ENCODE measurements around the gene SLC8A3. TPM values are rescaled to one million over a fixed set of nuclear protein-coding genes. Genes with fewer than 3 reads are reported as not detected.

The SLC8A3 gene
- total RNA-seq, 1 experiment from 2014 or later = 0.13 TPM

GRCh38 chr14:70043001-70043400 lies 145.8 kb downstream of the SLC8A3 start:
- no peak overlapping the region for H2AK5ac ChIP-seq (ENCODE audit: insufficient read length, low read length)
- Mint-ChIP-seq H3K27ac (no peak overlapping the region), H3K4me3 (no peak overlapping the region), H3K36me3 (ENCODE audit: insufficient read depth in 1 of 3, low read depth in 3 of 3) (no peaks in the 10 kb centered on the region), H3K27me3 (ENCODE audit: low read depth) (peaks cover 5% of the 10 kb centered on the region), H3K9me3 (no peaks in the 10 kb centered on the region), H3K4me1 (no peaks in the 10 kb centered on the region; a peak in 1 of 4 replicates)
- no peak overlapping the region for H2BK15ac ChIP-seq (ENCODE audit: low read depth, low read length)
- H4K5ac ChIP-seq (ENCODE audit: insufficient read length, low read depth, low read length) = no peak overlapping the region
- TF ChIP-seq, protein P1, sequence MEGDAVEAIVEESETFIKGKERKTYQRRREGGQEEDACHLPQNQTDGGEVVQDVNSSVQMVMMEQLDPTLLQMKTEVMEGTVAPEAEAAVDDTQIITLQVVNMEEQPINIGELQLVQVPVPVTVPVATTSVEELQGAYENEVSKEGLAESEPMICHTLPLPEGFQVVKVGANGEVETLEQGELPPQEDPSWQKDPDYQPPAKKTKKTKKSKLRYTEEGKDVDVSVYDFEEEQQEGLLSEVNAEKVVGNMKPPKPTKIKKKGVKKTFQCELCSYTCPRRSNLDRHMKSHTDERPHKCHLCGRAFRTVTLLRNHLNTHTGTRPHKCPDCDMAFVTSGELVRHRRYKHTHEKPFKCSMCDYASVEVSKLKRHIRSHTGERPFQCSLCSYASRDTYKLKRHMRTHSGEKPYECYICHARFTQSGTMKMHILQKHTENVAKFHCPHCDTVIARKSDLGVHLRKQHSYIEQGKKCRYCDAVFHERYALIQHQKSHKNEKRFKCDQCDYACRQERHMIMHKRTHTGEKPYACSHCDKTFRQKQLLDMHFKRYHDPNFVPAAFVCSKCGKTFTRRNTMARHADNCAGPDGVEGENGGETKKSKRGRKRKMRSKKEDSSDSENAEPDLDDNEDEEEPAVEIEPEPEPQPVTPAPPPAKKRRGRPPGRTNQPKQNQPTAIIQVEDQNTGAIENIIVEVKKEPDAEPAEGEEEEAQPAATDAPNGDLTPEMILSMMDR (conservative IDR thresholded peaks at IDR 0.05) = no peak
- no peaks in the 10 kb centered on the region for H4K20me1 ChIP-seq (ENCODE audit: control insufficient read depth, insufficient read depth, insufficient read length)
- H3K4ac ChIP-seq (ENCODE audit: low read depth, low read length) = no peak overlapping the region
- WGBS (ENCODE audit: extremely low coverage, insufficient read length, low lambda C conversion rate) = no CpG with 5 or more reads among the region's 2 CpGs
- H3K79me2 ChIP-seq (ENCODE audit: insufficient read depth, low read length) = no peaks in the 10 kb centered on the region
- H3K18ac ChIP-seq (ENCODE audit: insufficient read length, low read depth, low read length) = no peak overlapping the region
- no peak overlapping the region for H2BK5ac ChIP-seq (ENCODE audit: insufficient read length, low read length)
- H4K91ac ChIP-seq (ENCODE audit: insufficient read length, low read depth, low read length) = no peak overlapping the region
- no peaks in the 10 kb centered on the region for H3K79me1 ChIP-seq (ENCODE audit: insufficient read depth, low read depth, low read length, poor library complexity, severe bottlenecking)
- H3K23ac ChIP-seq (ENCODE audit: insufficient read length, low read depth, low read length) = no peak overlapping the region
- H3K4me1 ChIP-seq (ENCODE audit: insufficient read depth, low read length) = no peaks in the 10 kb centered on the region
- no peak overlapping the region for H3K9ac ChIP-seq (ENCODE audit: extremely low read depth, insufficient read length, low read length)
- no peak overlapping the region for H2AFZ ChIP-seq (ENCODE audit: low read length)
- no peak overlapping the region for H3K56ac ChIP-seq (ENCODE audit: insufficient read length, low read depth, low read length)
- no peaks in the 10 kb centered on the region for H3K9me3 ChIP-seq (ENCODE audit: control insufficient read depth, low read depth, low read length)
- no peaks in the 10 kb centered on the region for H3K23me2 ChIP-seq (ENCODE audit: insufficient read length, low read depth, low read length, poor library complexity, severe bottlenecking)
- DNase-seq = no peak
- H4K8ac ChIP-seq (replicated peaks; ENCODE audit: insufficient read length, low read depth, low read length) = no peak overlapping the region
- no peaks in the 10 kb centered on the region; the same call in 1 of the 2 replicates for H3K27me3 ChIP-seq (ENCODE audit: insufficient read depth, low read length)
- no peak overlapping the region for H2BK12ac ChIP-seq (ENCODE audit: insufficient read length, low read depth, low read length)
- H3K14ac ChIP-seq (ENCODE audit: insufficient read depth, low read length) = no peak overlapping the region
- H3T11ph ChIP-seq (ENCODE audit: low read length) = no peak overlapping the region
- H2BK120ac ChIP-seq (ENCODE audit: low read depth, low read length, poor library complexity, severe bottlenecking) = no peak overlapping the region
- H2BK20ac ChIP-seq (ENCODE audit: low read depth, low read length, poor library complexity, severe bottlenecking) = no peak overlapping the region
- no peak overlapping the region for H3K4me2 ChIP-seq (ENCODE audit: insufficient read depth, insufficient read length, low read length)
- no peak overlapping the region for H3K27ac ChIP-seq (ENCODE audit: insufficient read length, low read depth, low read length)

Measured in H9 (cell line).